ENCODE results near the gene DGKG. TPM values are rescaled to one million over a fixed set of nuclear protein-coding genes. Genes with fewer than 3 reads are reported as not detected.

The DGKG gene
- total RNA-seq, 4 donors from 2014 or later = 0.84 to 5.8 (median 2.9) TPM

- TF ChIP-seq CTCF (IDR thresholded peaks at IDR 0.05) = no peak
- ATAC-seq (ENCODE audit: low FRiP score) (no peak), DNase-seq (ENCODE audit: low spot score) (no peak)
Measured at GRCh38 chr3:186299327-186299726, 62.7 kb downstream of the DGKG start.

GRCh38 chr3:186298876-186299275, 63.2 kb downstream of the DGKG start:
- ATAC-seq (ENCODE audit: low FRiP score) = no peak
- no peak for TF ChIP-seq CTCF (IDR thresholded peaks at IDR 0.05)

GRCh38 chr3:186290796-186291195, 71.2 kb downstream of the DGKG start:
- ATAC-seq (ENCODE audit: low FRiP score) = no peak
- no peak for DNase-seq (ENCODE audit: low spot score)
- TF ChIP-seq CTCF (IDR thresholded peaks at IDR 0.05) = no peak

More at GRCh38 chr3:186298876-186299275, 63.2 kb downstream of the DGKG start:
- no peak for DNase-seq (ENCODE audit: low spot score)

DNA sequence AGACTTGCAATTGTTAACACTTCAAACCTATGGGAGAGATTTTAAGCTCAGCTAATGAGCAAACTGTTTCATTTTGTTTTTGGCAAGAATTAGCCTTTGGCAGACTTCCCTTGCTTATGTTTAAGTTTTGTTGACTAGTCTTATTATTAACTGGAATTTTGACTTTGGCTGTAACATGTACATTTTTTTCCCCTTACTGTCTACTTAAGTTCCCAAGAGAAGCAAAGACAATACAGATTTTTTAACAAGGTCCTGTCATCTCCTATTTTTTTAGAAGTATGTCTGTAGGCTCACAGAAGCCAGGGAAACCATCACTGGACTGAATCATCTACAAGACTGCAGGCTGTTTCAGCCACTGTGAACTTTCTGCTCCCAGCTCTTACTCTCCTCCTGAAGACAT, 74.3 kb downstream of the DGKG start:
- no peak for TF ChIP-seq CTCF (IDR thresholded peaks at IDR 0.05)
- DNase-seq (ENCODE audit: low spot score) (no peak), ATAC-seq (ENCODE audit: low FRiP score) (peak; percentile 51)

GRCh38 chr3:186286114-186286513, 75.9 kb downstream of the DGKG start:
- ATAC-seq (ENCODE audit: low FRiP score) (no peak), DNase-seq (ENCODE audit: low spot score) (no peak)
- TF ChIP-seq CTCF (IDR thresholded peaks at IDR 0.05) = no peak

DNA sequence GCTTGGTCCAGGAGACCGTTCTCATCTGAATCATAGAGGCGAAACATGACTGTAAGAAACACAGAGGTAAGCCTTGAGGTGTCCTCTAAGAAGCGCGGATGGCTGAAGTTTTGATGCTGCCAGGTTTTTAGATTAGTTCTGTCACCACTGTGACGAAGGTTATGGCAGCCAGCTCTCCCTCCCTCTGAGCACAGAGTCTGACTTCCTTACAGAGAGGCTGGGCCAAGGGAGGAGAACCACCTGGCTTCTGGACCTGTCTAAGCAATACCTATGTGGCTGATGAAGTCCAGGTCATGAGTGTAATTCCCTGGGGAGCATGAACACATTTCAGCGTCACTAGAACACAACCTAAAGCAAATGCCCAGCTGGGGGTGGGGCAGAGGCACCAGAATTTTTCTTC, 77.4 kb downstream of the DGKG start:
- no peak for TF ChIP-seq CTCF (IDR thresholded peaks at IDR 0.05)
- ATAC-seq (ENCODE audit: low FRiP score) (no peak), DNase-seq (ENCODE audit: low spot score) (no peak)

- ATAC-seq (ENCODE audit: low FRiP score) = no peak
- TF ChIP-seq CTCF (IDR thresholded peaks at IDR 0.05) = no peak
- DNase-seq (ENCODE audit: low spot score) = no peak
Measured at GRCh38 chr3:186284349-186284652, 77.7 kb downstream of the DGKG start.

Measured in omental fat pad (tissue), 4 donors.